Uterus (tissue), 2 donors: ENCODE results near the gene FDX2.

ENCODE experiments used
- POLR2A ChIP-seq, 2 donors: fragments of 450-650 bp; IDR thresholded peaks; one replicate each; pipeline ENCODE4 v1.6.1; 2016; ENCODE audit warnings: antibody characterized with exemption in 2 of 2, mild to moderate bottlenecking in 1 of 2, moderate library complexity in 1 of 2
- TF ChIP-seq, protein P1 (sequence below), 4 experiments: fragments of 200-600 bp in 2 of 4; fragments of 450-650 bp in 2 of 4; sonication (generic) in 2 of 4; IDR thresholded peaks; one replicate each; pipeline ENCODE4 v1.5.1; 2016 to 2019; ENCODE audit warnings: antibody characterized with exemption in 4 of 4, mild to moderate bottlenecking in 2 of 4, moderate library complexity in 1 of 4

DNA sequence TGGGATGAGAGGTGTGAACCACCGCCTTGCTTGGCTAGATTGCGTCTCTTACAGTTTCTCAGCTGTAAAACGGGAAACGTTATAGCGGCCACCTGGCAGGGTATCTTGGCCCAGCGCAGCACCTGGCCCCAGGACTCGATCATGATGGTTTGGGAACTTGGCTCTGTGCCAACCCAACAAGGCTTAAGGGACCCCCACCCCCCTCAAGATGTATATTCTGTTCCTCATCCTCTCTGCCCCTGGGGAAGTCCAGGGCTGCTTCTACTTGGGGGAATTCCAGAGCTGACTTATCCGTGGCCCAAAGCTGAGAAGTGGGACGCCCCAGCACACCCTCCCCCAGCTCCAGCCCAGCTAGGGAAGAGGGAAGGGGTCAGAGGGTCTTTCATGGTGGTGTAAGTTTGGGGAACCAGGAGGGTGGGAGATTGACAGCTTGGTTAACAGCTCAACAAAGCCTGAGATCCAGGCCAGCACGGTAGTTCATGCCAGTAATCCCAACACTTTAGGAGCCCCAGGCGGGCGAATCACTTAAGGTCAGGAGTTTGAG lies 44.2 kb downstream of the FDX2 start:
- TF ChIP-seq, protein P1, sequence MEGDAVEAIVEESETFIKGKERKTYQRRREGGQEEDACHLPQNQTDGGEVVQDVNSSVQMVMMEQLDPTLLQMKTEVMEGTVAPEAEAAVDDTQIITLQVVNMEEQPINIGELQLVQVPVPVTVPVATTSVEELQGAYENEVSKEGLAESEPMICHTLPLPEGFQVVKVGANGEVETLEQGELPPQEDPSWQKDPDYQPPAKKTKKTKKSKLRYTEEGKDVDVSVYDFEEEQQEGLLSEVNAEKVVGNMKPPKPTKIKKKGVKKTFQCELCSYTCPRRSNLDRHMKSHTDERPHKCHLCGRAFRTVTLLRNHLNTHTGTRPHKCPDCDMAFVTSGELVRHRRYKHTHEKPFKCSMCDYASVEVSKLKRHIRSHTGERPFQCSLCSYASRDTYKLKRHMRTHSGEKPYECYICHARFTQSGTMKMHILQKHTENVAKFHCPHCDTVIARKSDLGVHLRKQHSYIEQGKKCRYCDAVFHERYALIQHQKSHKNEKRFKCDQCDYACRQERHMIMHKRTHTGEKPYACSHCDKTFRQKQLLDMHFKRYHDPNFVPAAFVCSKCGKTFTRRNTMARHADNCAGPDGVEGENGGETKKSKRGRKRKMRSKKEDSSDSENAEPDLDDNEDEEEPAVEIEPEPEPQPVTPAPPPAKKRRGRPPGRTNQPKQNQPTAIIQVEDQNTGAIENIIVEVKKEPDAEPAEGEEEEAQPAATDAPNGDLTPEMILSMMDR (IDR thresholded peaks at IDR 0.05) = no peak
- no peak for TF ChIP-seq POLR2A (IDR thresholded peaks at IDR 0.05)
